ENCODE data around the gene DLG2.

GRCh38 chr11:84721561-84721961, 905.6 kb downstream of the DLG2 start:
- TF ChIP-seq CTCF (IDR thresholded peaks at IDR 0.05; ENCODE audit: control extremely low read depth in 1 of 3, insufficient read depth in 1 of 3, low read depth in 1 of 3, low read length in 3 of 3) (no peak), ATF3 (IDR thresholded peaks at IDR 0.05; ENCODE audit: insufficient read depth, low read depth, low read length) (no peak)
